Gastroesophageal sphincter (tissue), 3 donors: Measurements from ENCODE around the gene MLLT6.

Experiments used
- POLR2A ChIP-seq, 2 donors: fragments of 450-650 bp; IDR thresholded peaks; one replicate each; pipeline ENCODE4 v1.6.1; 2017; ENCODE audit warnings: antibody characterized with exemption in 2 of 2, mild to moderate bottlenecking in 2 of 2, moderate library complexity in 1 of 2
- POLR2AphosphoS5 ChIP-seq: sonication (generic); formaldehyde crosslinking; IDR thresholded peaks from one replicate; pipeline ENCODE4 v1.6.1; 2017; ENCODE audit warnings: antibody characterized with exemption
- TF ChIP-seq, protein P1 (sequence below), 4 experiments: fragments of 200-600 bp in 2 of 4; fragments of 450-650 bp in 2 of 4; sonication (generic) in 1 of 4; IDR thresholded peaks; one replicate each; pipeline ENCODE4 v1.5.1; 2017 to 2019; ENCODE audit warnings: antibody characterized with exemption in 4 of 4, mild to moderate bottlenecking in 2 of 4, moderate library complexity in 2 of 4

DNA sequence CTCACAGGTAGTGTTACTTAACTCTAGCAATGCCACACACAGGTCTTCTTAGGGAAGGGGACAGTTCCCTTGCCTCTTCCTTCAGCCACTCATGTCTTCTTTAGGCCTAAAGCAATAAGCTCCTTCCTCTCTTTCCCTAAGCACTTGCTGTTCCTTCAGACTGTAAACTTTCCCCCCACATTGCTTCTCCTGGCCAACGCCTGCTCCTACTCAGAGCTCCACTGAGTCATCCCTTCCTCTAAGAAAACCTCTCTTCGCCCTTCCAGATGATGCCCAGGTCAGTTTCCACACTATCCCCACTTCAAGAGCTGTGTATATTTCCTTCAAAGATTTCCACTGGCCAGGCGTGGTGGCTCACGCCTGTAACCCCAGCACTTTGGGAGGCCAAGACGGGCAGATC lies 17.8 kb upstream of the MLLT6 start:
- TF ChIP-seq POLR2A (IDR thresholded peaks at IDR 0.05), result no peak
- TF ChIP-seq, protein P1, sequence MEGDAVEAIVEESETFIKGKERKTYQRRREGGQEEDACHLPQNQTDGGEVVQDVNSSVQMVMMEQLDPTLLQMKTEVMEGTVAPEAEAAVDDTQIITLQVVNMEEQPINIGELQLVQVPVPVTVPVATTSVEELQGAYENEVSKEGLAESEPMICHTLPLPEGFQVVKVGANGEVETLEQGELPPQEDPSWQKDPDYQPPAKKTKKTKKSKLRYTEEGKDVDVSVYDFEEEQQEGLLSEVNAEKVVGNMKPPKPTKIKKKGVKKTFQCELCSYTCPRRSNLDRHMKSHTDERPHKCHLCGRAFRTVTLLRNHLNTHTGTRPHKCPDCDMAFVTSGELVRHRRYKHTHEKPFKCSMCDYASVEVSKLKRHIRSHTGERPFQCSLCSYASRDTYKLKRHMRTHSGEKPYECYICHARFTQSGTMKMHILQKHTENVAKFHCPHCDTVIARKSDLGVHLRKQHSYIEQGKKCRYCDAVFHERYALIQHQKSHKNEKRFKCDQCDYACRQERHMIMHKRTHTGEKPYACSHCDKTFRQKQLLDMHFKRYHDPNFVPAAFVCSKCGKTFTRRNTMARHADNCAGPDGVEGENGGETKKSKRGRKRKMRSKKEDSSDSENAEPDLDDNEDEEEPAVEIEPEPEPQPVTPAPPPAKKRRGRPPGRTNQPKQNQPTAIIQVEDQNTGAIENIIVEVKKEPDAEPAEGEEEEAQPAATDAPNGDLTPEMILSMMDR (IDR thresholded peaks at IDR 0.05), result no peak
- no peak for TF ChIP-seq POLR2AphosphoS5
